HG02885 (cell line): ENCODE measurements around the gene FBXW5.
A peak's percentile ranks its signal among the peaks of the same experiment; 100 is the strongest.

Experiments
- ATAC-seq: cut with Tn5 transposase; IDR thresholded peaks from one replicate; pipeline ENCODE4 v1.9.1; 2021; ENCODE audit warnings: mild to moderate bottlenecking; ENCODE audit not compliant: unreplicated experiment, poor library complexity

Gene FBXW5

DNA sequence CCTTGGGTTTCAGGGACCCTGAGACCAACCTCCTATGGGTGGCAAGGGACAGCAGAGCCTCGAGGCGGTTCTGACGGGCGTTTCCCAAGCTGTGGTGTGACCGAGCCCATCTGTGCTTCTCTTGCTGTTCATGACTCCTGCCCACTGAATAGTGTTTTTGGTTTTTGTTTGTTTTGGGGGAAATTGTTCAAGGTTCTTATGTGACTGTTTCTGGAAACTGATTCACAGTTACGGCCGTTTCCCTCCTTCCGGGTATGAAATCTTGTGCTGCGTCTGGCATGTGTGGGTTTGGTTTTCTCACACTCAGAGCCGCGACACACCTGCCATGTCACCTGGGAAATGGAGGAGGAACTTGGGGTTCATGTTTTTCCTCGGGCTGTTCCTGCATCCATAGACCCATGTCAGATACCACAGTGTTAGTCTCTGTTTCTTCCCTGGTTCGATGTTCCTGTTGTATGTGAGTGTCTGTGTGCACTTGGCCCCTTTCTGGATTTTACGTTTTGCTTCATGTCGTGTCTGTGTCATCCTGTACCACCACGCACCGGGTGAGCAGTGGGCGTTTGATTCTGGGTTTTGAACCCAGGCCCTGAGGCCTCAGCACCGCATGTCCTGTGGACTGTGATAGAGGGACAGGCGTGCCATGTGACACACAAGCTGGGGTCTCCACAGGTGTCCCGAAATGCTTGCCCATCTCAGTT, 28.8 kb downstream of the FBXW5 start:
- ATAC-seq, result no peak

DNA sequence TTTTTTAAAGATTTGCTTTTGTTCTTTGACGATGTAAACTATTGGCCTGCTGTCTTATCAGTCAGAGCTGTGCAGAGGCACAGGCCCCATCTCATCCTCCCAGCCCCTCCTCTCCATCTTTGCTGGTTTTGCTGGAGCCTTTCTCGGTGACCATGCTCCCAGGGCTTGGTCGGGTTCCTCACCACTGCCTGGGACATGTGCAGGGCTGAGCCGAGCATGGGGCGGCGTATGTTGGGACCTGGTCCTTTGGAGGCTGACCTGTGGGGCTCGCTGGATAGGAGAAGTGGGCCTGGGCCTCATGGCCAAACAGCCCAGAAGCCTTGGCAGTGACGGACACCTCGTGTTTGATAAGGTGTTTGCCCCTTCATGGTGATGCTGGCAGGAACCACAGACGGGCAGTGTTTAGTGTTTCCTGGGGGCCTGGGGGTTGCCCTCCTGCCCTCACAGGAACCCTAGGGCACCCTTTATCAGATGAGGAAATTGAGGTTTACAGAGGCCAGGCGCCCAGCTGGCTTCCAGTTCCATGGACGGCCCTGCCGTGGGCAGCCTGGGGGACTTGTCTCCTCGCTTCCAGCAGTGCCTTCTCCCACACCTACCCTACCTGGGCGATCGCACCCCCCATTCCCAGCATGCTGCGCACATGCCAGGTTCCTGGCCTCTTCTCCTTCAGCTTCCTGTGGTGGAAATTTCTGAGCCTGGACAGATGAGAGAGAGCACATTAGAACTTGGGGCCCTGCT, 30.7 kb downstream of the FBXW5 start:
- no peak for ATAC-seq

DNA sequence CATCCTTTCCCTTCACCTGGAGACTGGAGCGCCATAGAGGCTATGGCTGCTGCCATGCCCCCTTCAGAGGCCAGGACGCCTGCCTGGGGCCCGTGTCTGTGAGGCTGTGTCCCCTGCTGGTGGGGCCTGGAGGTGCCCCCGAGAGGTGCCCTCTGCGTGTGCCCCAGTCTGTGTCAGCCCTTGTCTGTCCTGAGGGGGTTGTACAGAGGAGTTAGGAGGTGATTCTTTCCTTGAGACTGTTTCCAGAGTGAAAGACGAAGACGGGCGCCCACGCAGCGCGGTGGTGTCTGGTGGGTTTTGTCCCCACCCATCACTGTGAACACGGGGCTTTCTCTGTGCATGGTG, 33.7 kb downstream of the FBXW5 start:
- no peak for ATAC-seq

DNA sequence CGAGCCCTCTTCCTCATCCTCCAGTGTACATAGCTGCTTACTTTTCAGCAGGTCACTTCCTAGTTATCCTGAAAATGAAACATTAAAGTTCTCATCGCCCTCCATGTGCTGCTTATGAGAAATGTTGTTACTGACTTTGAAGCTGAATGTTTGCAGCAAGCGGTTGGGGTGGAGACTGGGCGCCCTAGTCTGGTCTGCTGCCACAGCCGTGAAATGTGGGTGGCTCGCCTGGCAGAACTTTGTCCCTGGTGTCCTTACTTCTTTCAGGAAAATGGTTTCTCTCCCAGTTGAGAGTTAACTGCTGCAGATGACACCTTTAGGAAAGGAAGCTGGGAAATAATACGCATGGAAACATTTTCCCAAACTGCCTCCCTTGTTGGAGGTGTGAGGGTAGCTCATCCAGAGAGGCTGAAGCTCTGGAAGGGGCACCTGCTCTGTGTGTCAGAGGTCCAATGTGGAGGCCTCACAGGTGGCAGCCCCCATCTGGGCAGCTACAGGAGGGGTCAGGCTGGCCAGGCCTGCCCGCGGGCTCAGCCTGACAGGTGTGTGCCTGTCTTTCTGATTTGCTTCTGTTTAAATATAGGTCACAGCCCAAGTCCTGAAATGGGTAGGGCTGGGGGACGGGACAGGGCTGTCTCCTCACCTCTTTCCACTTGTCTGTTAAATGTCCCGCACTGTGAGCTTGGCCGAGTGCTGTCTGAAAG, 34.2 kb downstream of the FBXW5 start:
- ATAC-seq, result no peak

DNA sequence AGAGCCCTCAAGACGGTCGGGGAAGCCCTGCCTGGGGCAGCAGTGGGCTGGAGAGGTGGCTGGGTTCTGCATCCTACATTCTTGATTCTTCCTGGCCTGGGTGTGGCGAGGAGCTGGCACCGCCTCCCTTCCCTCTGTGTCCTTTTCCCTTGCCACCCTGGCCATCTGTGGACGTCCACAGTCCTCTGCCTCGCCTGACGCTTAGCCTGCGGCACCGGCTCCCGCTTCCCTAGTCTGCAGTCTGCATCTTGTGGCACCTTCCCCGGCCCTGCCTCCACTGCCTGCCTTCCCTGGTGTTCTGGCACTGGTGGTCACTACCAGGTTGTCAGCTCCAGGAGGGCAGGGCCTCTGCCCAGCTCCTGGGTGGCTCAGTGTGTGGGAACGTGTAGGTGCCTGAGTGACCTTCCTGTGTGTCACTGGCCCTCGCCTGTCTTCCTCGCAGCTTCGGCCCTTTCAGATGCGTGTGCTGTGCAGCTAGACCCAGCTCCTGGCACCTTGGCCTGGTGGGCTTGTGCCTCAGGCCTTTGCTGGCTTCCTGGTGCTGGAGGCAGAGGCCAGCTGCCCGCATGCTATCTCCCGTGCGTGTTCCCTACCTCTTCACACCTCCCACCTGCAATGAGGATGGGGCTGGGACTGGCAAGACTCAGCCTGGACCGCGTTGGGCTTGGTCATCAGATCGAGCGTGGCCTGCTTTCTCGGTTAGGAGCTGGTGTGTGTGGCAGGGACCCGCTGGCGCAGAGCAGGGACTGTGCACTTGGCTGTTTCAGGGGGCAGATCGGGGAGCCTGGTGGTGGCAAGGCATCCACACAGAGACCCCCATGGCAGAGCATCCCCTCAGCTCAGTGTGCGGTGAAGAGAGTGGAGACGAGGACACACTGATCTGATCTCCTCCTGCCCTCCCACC, 37.3 kb downstream of the FBXW5 start:
- no peak for ATAC-seq

DNA sequence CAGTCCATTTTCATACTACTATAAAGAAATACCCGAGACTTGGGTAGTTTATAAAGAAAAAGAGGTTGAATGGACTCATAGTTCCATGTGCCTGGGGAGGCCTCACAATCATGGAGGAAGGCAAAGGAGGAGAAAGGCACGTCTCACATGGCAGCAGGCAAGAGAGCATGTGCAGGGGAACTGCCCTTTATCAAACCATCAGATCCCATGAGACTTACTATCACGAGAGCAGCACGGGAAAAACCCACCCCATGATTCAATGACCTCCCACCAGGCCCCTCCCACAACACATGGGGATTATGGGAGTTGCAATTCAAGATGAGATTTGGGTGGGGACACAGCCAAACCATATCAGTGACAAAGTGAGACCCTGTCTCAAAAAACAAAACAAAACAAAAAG, 38.3 kb downstream of the FBXW5 start:
- ATAC-seq, result no peak

DNA sequence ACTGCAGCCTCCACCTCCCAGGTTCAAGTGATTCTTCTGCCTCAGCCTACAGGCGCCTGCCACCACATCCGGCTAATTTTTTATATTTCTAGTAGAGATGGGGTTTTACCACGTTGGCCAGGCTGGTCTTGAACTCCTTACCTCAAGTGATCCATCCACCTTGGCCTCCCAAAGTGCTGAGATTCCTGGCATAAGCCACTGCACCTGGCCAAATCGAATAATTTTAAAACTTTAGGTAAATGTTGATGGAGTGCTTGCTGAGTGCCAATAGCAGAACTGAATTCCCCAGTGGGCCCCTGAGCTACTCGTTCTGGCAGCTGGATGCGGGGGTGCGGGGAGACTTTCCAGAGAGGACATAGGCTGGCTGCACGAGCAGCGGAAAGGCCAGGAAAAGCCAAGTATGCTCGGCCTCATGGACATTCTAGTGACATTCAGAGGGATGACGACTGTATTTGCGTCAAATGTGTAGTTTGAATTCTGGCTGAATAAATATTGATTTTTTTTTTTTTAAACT, 41.4 kb downstream of the FBXW5 start:
- no peak for ATAC-seq

DNA sequence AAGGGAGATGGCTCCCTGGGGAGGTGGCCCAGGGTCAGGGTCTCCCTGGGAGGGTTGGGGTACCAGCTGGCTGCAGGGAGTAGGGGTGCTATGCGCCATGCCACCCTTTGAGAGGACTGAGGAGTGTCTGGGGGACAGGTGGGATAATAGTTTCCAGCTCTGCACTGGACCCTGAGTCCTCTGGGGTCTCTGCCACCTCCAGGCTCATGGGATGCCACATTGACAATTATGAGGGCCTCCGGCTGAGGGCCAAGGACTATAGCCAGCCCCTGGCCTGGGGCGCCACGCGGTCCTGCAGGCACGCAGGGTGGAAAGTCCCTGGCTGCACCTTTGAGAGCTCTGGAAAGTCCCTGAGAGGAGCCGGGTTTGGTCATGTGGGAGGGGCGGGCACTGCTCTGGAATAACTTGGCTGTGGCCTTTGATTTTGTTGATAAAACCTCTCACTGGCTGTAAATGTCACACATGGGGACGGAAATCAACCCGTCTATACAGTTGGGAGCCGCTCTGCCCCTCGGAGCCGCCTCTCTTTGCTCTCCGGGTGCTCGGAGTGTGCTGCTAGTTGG, 42.2 kb downstream of the FBXW5 start:
- ATAC-seq, result peak; percentile 64

DNA sequence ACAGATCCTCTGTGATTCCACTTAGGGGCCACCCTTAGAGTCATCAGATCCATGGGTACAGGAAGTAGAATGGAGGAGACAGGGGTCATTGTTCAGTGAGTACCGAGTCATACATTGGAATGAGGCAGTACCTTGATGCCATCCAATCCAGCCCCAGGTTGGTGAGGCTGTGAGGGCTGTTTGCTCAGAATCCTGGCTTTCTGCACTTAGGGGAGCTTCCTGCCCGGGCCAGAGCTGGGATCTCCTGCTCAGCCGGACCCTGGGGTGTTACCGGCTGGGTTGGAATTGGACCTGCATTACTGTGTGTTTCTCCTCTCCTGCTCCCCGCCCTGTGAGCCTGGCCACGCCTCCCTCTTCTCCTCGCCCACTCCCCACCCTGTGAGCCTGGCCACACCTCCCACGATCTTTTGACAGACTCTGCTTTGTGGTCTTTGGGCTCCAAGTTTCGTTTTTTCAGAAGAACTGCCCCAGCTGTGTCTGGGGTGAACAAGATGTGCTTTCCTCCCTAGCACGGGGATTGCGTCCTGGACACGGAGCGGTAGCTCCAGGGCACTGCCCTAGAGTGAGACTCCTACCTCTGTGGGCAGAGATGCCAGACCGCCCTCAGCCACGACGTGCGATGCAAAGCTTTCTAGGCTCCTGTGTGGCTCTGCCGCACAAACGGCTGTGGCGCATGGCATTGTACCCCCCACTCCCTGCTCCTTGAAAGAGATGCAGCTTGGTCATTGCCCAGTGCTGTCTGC, 42.9 kb downstream of the FBXW5 start:
- peak; percentile 48 for ATAC-seq

DNA sequence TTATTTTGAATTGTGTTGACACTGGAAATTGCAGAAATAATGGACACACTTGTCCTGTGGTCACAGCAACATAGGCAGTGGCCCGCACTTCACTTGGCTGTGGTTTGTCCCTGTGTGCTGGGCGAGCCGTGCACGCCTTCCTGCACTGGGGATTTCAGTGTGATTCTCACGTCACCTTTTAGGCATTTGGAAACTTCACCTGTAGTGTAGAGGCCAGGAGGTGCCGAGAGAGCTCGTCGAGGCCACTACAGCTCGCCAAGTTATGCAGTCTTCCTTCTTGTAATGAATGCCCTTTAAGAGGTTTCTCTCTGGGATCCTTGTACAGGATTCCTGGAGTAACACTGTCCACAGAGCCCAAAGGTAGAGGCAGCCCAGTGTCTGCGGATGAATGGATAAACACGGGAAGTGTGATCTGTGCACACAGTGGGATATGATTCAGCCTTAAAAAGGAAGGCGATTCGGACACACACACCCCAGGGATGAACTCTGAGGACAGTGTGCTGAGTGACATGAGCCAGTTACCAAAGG, 43.5 kb downstream of the FBXW5 start:
- ATAC-seq, result no peak

DNA sequence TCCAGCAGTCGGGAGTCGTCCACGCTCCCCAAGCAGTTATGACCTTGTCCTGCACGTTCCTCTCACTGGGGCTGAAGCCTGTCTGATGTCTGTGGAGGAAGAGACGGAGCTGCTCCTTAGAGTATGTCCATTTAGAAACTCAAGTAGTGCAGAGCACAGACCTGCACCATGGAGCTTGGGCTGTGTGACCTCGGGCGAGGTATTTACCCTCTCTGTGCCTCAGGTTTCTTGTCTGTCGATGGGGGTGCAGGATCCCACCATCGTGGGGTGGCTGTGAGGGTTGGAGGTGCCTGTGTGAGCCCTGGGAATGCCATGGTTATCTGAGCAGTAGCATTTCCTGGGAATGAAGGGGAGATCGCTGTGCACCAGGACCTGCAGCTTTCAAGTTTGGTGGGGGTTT, 44.0 kb downstream of the FBXW5 start:
- ATAC-seq, result no peak

DNA sequence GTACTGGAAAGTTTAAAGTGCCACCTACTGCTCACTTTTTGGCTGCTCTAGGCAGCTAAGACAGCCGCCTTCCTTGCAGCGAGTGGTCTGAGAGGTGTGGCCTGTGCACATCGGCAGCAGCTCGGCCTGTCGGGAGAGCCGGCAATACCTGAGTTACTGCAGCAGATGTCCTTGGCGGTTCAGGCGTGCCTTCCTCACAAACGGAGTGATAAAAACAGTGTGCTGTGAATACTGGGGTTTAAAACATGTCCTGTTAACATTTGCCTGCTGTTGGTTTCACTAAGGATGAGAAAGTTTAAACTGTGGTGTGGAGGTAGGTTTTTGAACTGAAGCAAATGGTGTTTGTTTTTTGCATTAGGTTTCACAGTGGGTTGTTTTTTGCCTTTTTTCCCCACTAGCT, 45.3 kb downstream of the FBXW5 start:
- ATAC-seq, result peak; percentile 42

DNA sequence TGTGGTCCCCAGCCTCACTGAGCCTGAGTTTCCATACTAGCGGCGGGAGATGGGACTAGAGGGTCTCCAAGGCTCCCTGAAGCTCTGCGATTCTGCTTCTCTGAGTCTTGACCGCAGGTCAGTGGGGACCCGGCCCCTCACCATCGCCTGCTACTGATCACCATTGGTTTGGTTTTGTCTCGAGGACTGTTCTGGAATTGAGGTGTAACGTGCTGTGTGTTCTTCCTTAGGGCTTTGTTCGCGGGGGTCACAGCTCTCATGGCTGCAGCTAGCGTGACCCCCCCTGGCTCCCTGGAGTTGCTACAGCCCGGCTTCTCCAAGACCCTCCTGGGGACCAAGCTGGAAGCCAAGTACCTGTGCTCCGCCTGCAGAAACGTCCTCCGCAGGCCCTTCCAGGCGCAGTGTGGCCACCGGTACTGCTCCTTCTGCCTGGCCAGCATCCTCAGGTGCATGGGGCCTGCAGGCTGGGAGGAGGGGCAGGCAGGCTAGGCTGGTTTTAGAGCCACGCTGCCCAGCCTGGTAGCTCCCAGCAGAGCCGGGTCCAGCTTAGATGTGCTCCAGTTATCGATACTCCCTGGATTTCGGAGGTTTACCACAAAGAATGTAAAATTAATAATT, 45.9 kb downstream of the FBXW5 start:
- no peak for ATAC-seq

DNA sequence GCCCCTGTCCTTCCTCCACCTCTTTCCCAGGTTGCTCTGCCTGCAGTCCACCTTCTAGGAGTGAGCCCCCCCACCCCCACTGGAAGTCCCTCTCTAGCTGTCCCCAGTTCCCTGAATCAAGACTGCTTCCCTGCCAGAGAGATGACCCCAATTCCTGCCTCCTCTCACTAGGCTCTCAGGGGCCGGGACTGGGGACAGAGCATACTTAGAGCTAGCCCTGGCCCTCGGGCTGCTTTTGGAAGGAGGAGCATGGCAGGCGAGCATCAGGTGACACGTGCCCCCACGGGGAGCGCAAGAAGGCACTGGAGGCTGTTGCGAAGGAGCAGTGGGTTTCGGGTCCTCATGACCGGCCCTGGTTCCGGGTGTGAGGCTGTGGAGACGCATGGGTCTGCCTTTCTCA, 48.5 kb downstream of the FBXW5 start:
- no peak for ATAC-seq

DNA sequence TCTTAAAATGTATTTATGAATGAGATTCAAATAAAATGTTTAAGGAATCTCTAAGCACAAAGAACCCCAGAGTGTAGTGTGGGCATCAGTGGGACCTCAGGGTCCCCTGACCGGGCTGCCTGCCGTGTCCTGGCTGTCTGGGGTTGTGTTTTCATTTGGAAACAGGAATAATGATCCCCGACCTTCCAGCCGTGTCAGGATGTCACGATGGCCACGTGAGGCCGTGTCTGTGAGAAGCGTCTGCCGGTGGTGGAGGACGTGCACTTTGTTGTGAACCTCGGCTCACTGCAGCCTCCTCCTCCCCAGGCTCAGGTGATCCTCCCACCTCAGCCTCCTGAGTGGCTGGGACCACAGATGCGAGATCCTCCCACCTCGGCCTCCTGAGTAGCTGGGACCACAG, 53.9 kb downstream of the FBXW5 start:
- no peak for ATAC-seq
